ENCODE results near the gene TIGD3. TPM values are rescaled to one million over a fixed set of nuclear protein-coding genes. Genes with fewer than 3 reads are reported as not detected.

Gene TIGD3
- total and polyA plus RNA-seq, 2 of the 13 experiments (the other 11 are each of a cell fraction or from before 2014, with no cell fraction given): 0.49 to 4.9 TPM

DNA sequence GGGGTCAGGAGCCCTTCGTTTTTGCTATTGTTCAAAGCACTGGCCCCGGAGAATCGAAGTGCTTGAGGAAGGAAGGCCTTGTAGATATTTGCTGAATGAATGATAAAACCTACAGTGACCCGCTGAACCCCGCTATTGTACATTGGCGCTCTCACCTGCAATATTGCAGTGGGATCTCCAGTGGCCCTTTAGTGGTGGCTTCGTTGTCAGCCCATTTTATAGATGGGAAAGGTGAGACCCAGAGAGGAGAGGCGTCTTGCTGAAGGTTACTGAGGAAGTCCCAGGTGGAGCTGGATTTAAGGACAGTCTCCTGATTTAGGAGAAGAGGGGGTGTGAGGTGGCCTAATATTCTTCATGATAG, 38.7 kb upstream of the TIGD3 start (continued):
- TF ChIP-seq, protein P1, sequence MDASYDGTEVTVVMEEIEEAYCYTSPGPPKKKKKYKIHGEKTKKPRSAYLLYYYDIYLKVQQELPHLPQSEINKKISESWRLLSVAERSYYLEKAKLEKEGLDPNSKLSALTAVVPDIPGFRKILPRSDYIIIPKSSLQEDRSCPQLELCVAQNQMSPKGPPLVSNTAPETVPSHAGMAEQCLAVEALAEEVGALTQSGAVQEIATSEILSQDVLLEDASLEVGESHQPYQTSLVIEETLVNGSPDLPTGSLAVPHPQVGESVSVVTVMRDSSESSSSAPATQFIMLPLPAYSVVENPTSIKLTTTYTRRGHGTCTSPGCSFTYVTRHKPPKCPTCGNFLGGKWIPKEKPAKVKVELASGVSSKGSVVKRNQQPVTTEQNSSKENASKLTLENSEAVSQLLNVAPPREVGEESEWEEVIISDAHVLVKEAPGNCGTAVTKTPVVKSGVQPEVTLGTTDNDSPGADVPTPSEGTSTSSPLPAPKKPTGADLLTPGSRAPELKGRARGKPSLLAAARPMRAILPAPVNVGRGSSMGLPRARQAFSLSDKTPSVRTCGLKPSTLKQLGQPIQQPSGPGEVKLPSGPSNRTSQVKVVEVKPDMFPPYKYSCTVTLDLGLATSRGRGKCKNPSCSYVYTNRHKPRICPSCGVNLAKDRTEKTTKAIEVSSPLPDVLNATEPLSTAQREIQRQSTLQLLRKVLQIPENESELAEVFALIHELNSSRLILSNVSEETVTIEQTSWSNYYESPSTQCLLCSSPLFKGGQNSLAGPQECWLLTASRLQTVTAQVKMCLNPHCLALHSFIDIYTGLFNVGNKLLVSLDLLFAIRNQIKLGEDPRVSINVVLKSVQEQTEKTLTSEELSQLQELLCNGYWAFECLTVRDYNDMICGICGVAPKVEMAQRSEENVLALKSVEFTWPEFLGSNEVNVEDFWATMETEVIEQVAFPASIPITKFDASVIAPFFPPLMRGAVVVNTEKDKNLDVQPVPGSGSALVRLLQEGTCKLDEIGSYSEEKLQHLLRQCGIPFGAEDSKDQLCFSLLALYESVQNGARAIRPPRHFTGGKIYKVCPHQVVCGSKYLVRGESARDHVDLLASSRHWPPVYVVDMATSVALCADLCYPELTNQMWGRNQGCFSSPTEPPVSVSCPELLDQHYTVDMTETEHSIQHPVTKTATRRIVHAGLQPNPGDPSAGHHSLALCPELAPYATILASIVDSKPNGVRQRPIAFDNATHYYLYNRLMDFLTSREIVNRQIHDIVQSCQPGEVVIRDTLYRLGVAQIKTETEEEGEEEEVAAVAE (CRISPR knock-in tag; IDR thresholded peaks at IDR 0.05; ENCODE audit: borderline replicate concordance): 0 out of 2 replicates have a peak, but pooled peaks have one; percentile 4
- TF ChIP-seq, protein P2, sequence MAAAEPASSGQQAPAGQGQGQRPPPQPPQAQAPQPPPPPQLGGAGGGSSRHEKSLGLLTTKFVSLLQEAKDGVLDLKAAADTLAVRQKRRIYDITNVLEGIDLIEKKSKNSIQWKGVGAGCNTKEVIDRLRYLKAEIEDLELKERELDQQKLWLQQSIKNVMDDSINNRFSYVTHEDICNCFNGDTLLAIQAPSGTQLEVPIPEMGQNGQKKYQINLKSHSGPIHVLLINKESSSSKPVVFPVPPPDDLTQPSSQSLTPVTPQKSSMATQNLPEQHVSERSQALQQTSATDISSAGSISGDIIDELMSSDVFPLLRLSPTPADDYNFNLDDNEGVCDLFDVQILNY (CRISPR knock-in tag; conservative IDR thresholded peaks at IDR 0.05): no peak
- TF ChIP-seq CBX1 (IDR thresholded peaks at IDR 0.05; ENCODE audit: low read depth) (no peak), DR1 (CRISPR knock-in tag; IDR thresholded peaks at IDR 0.05) (no peak), ZNF629 (CRISPR knock-in tag; conservative IDR thresholded peaks at IDR 0.05) (peak; percentile 93), CBX2 (IDR thresholded peaks at IDR 0.05; ENCODE audit: low read depth, low read length) (no peak), CBX2 (CRISPR knock-in tag; IDR thresholded peaks at IDR 0.05; ENCODE audit: low read depth) (no peak), AHR (CRISPR knock-in tag; IDR thresholded peaks at IDR 0.05) (no peak), ZNF432 (CRISPR knock-in tag; IDR thresholded peaks at IDR 0.05; ENCODE audit: borderline replicate concordance) (no peak), TSC22D2 (CRISPR knock-in tag; IDR thresholded peaks at IDR 0.05; ENCODE audit: borderline replicate concordance) (peak; percentile 7; the same call in 1 of the 2 replicates), HMG20B (CRISPR knock-in tag; conservative IDR thresholded peaks at IDR 0.05) (0 out of 2 replicates have a peak, but pooled peaks have one; percentile 4), ZNF232 (CRISPR knock-in tag; IDR thresholded peaks at IDR 0.05; ENCODE audit: borderline replicate concordance) (no peak), ZNF350 (CRISPR knock-in tag; IDR thresholded peaks at IDR 0.05; ENCODE audit: borderline replicate concordance, low read depth) (no peak), PAWR (CRISPR knock-in tag; IDR thresholded peaks at IDR 0.05; ENCODE audit: borderline replicate concordance) (no peak), ZNF766 (CRISPR knock-in tag; IDR thresholded peaks at IDR 0.05; ENCODE audit: borderline replicate concordance) (no peak), ZNF782 (CRISPR knock-in tag; IDR thresholded peaks at IDR 0.05; ENCODE audit: borderline replicate concordance) (peak; percentile 20; the same call in 1 of the 2 replicates)
- TF ChIP-seq, protein P3, sequence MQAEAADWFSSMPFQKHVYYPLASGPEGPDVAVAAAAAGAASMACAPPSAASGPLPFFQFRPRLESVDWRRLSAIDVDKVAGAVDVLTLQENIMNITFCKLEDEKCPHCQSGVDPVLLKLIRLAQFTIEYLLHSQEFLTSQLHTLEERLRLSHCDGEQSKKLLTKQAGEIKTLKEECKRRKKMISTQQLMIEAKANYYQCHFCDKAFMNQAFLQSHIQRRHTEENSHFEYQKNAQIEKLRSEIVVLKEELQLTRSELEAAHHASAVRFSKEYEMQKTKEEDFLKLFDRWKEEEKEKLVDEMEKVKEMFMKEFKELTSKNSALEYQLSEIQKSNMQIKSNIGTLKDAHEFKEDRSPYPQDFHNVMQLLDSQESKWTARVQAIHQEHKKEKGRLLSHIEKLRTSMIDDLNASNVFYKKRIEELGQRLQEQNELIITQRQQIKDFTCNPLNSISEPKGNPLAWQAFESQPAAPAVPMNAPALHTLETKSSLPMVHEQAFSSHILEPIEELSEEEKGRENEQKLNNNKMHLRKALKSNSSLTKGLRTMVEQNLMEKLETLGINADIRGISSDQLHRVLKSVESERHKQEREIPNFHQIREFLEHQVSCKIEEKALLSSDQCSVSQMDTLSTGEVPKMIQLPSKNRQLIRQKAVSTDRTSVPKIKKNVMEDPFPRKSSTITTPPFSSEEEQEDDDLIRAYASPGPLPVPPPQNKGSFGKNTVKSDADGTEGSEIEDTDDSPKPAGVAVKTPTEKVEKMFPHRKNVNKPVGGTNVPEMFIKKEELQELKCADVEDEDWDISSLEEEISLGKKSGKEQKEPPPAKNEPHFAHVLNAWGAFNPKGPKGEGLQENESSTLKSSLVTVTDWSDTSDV (CRISPR knock-in tag; IDR thresholded peaks at IDR 0.05): 0 out of 2 replicates have a peak, but pooled peaks have one; percentile 7
- TF ChIP-seq, protein P4, sequence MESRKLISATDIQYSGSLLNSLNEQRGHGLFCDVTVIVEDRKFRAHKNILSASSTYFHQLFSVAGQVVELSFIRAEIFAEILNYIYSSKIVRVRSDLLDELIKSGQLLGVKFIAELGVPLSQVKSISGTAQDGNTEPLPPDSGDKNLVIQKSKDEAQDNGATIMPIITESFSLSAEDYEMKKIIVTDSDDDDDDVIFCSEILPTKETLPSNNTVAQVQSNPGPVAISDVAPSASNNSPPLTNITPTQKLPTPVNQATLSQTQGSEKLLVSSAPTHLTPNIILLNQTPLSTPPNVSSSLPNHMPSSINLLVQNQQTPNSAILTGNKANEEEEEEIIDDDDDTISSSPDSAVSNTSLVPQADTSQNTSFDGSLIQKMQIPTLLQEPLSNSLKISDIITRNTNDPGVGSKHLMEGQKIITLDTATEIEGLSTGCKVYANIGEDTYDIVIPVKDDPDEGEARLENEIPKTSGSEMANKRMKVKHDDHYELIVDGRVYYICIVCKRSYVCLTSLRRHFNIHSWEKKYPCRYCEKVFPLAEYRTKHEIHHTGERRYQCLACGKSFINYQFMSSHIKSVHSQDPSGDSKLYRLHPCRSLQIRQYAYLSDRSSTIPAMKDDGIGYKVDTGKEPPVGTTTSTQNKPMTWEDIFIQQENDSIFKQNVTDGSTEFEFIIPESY (CRISPR knock-in tag; IDR thresholded peaks at IDR 0.05): 0 out of 2 replicates have a peak, but pooled peaks have one; percentile 65
- TF ChIP-seq, protein P5, sequence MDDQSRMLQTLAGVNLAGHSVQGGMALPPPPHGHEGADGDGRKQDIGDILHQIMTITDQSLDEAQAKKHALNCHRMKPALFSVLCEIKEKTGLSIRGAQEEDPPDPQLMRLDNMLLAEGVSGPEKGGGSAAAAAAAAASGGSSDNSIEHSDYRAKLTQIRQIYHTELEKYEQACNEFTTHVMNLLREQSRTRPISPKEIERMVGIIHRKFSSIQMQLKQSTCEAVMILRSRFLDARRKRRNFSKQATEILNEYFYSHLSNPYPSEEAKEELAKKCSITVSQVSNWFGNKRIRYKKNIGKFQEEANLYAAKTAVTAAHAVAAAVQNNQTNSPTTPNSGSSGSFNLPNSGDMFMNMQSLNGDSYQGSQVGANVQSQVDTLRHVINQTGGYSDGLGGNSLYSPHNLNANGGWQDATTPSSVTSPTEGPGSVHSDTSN (CRISPR knock-in tag; IDR thresholded peaks at IDR 0.05; ENCODE audit: borderline replicate concordance): no peak
